ENCODE measurements around the gene C5orf34.
"Not testable (repeated sequence)": the region's sequence is repeated elsewhere in the genome, so short reads cannot be mapped to it uniquely, and the experiment has no call there.

Gene C5orf34

DNA sequence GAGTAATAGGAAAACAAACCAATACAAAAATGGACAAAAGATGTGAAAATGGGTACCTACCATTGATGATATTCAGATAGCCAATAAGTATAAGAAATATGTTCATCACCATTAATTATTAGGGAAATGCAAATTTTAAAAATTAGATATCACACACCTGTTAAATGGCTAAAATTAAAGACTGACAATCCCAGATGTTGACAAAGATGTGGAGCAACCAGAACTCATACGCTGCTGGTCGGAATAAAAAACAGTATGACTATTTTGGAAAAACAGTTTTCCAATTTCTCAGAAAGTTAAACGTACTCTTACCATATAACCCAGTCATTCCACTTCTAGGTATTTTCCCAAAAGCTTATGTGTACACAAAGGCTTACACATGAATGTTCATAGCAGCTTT lies 58.4 kb downstream of the C5orf34 start:
- Histone ChIP-seq H3K9me3 (ENCODE audit: low read length) (peaks cover 18% of the 10 kb centered on the region), H3K27ac (ENCODE audit: low read depth, low read length, poor library complexity, severe bottlenecking) (no peak overlapping the region), H2AFZ (ENCODE audit: low read length) (no peak overlapping the region), H3K9ac (ENCODE audit: low read length) (no peak overlapping the region), H3K9me2 (ENCODE audit: low read depth, low read length) (no peaks in the 10 kb centered on the region), H4K20me1 (ENCODE audit: insufficient read depth, low read length) (no peaks in the 10 kb centered on the region), H3K27me3 (ENCODE audit: insufficient read depth, low read length) (no peaks in the 10 kb centered on the region), H3K36me3 (ENCODE audit: insufficient read depth, low read length) (peaks cover 22% of the 10 kb centered on the region), H3K4me3 (ENCODE audit: low read depth, low read length, poor library complexity, severe bottlenecking) (no peak overlapping the region), H3K4me2 (ENCODE audit: low read length) (no peak overlapping the region), H3K79me2 (ENCODE audit: insufficient read depth, low read length) (no peaks in the 10 kb centered on the region), H3K4me1 (ENCODE audit: insufficient read depth, low read length, severe bottlenecking) (no peaks in the 10 kb centered on the region), H3F3A (ENCODE audit: insufficient read depth, low read length) (no peaks in the 10 kb centered on the region)
- no peak for TF ChIP-seq CTCF (IDR thresholded peaks at IDR 0.05; ENCODE audit: low read length)
- no peak for TF ChIP-seq EZH2 (IDR thresholded peaks at IDR 0.05; ENCODE audit: borderline replicate concordance, low read length)

DNA sequence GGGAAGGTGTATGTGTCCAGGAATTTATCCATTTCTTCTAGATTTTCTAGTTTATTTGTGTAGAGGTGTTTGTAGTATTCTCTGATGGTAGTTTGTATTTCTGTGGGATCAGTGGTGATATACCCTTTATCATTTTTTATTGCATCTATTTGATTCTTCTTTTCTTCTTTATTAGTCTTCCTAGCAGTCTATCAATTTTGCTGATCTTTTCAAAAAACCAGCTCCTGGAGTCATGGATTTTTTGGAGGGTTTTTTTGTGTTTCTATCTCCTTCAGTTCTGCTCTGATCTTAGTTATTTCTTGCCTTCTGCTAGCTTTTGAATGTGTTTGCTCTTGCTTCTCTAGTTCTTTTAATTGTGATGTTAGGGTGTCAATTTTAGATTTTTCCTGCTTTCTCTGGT lies 73.4 kb downstream of the C5orf34 start:
- H3K27me3 ChIP-seq (ENCODE audit: insufficient read depth, low read length); H2AFZ ChIP-seq (ENCODE audit: low read length); H4K20me1 ChIP-seq (ENCODE audit: insufficient read depth, low read length); H3K9ac ChIP-seq (ENCODE audit: low read length); H3K27ac ChIP-seq (ENCODE audit: low read depth, low read length, poor library complexity, severe bottlenecking); H3K4me2 ChIP-seq (ENCODE audit: low read length); H3F3A ChIP-seq (ENCODE audit: insufficient read depth, low read length); H3K4me1 ChIP-seq (ENCODE audit: insufficient read depth, low read length, severe bottlenecking); H3K9me3 ChIP-seq (ENCODE audit: low read length); H3K4me3 ChIP-seq (ENCODE audit: low read depth, low read length, poor library complexity, severe bottlenecking); H3K9me2 ChIP-seq (ENCODE audit: low read depth, low read length); H3K79me2 ChIP-seq (ENCODE audit: insufficient read depth, low read length): not testable (repeated sequence)
- peaks cover 14% of the 10 kb centered on the region for H3K36me3 ChIP-seq (ENCODE audit: insufficient read depth, low read length)

- Histone ChIP-seq H3K4me3 (ENCODE audit: low read depth, low read length, poor library complexity, severe bottlenecking) (no peak overlapping the region), H3F3A (ENCODE audit: insufficient read depth, low read length) (no peaks in the 10 kb centered on the region), H3K79me2 (ENCODE audit: insufficient read depth, low read length) (no peaks in the 10 kb centered on the region), H4K20me1 (ENCODE audit: insufficient read depth, low read length) (no peaks in the 10 kb centered on the region), H3K9me2 (ENCODE audit: low read depth, low read length) (no peaks in the 10 kb centered on the region), H3K36me3 (ENCODE audit: insufficient read depth, low read length) (no peaks in the 10 kb centered on the region), H3K27me3 (ENCODE audit: insufficient read depth, low read length) (no peaks in the 10 kb centered on the region), H3K4me1 (ENCODE audit: insufficient read depth, low read length, severe bottlenecking) (no peaks in the 10 kb centered on the region), H3K9me3 (ENCODE audit: low read length) (no peaks in the 10 kb centered on the region), H3K4me2 (ENCODE audit: low read length) (no peak overlapping the region), H3K9ac (ENCODE audit: low read length) (no peak overlapping the region), H2AFZ (ENCODE audit: low read length) (no peak overlapping the region), H3K27ac (ENCODE audit: low read depth, low read length, poor library complexity, severe bottlenecking) (no peak overlapping the region)
- TF ChIP-seq CTCF (IDR thresholded peaks at IDR 0.05; ENCODE audit: low read length), result no peak; the same call in 1 of the 2 replicates
- no peak for TF ChIP-seq EZH2 (IDR thresholded peaks at IDR 0.05; ENCODE audit: borderline replicate concordance, low read length)
Observed at GRCh38 chr5:43437062-43437660, 77.8 kb downstream of the C5orf34 start.

Measured in OCI-LY1 (cell line).